ENCODE results near the gene BPIFB4.

The BPIFB4 gene

GRCh38 chr20:33062105-33062824, 17.2 kb upstream of the BPIFB4 start:
- no peak overlapping the region for H3K27ac ChIP-seq (ENCODE audit: low read length)

GRCh38 chr20:33062825-33063149, 16.7 kb upstream of the BPIFB4 start:
- Histone ChIP-seq H3K27ac (ENCODE audit: low read length) (no peak overlapping the region), H4K20me1 (ENCODE audit: insufficient read depth, low read length) (no peaks in the 10 kb centered on the region), H3K36me3 (replicated peaks; ENCODE audit: insufficient read depth, low read length) (no peaks in the 10 kb centered on the region), H3K27me3 (replicated peaks; ENCODE audit: insufficient read depth, low read length) (peaks cover 25% of the 10 kb centered on the region), H3F3A (ENCODE audit: insufficient read depth, low read length) (no peaks in the 10 kb centered on the region), H3K9me3 (replicated peaks; ENCODE audit: insufficient read depth, low read length) (no peaks in the 10 kb centered on the region), H3K4me3 (ENCODE audit: low read length) (no peak overlapping the region), H2AFZ (ENCODE audit: low read length) (no peak overlapping the region), H3K9ac (ENCODE audit: low read length) (no peak overlapping the region), H3K79me2 (ENCODE audit: low read length) (no peaks in the 10 kb centered on the region), H3K9me2 (replicated peaks; ENCODE audit: insufficient read depth, low read length) (no peaks in the 10 kb centered on the region), H3K4me2 (ENCODE audit: low read depth, low read length) (no peak overlapping the region), H3K4me1 (ENCODE audit: low read length) (no peaks in the 10 kb centered on the region)
- no peak for DNase-seq
- TF ChIP-seq CTCF (IDR thresholded peaks at IDR 0.05; ENCODE audit: low read length) (no peak), EZH2 (optimal IDR thresholded peaks at IDR 0.05; ENCODE audit: low read depth, low read length) (no peak), EZH2phosphoT487 (IDR thresholded peaks at IDR 0.05; ENCODE audit: low read length) (no peak)

More at GRCh38 chr20:33062105-33062824, 17.2 kb upstream of the BPIFB4 start:
- no peak overlapping the region for H3K4me2 ChIP-seq (ENCODE audit: low read depth, low read length)
- no peak overlapping the region for H3K9ac ChIP-seq (ENCODE audit: low read length)
- no peak for DNase-seq
- TF ChIP-seq EZH2 (optimal IDR thresholded peaks at IDR 0.05; ENCODE audit: low read depth, low read length) (no peak), CTCF (IDR thresholded peaks at IDR 0.05; ENCODE audit: low read length) (no peak), EZH2phosphoT487 (IDR thresholded peaks at IDR 0.05; ENCODE audit: low read length) (no peak)
- H2AFZ ChIP-seq (ENCODE audit: low read length), result no peak overlapping the region
- H3K9me2 ChIP-seq (replicated peaks; ENCODE audit: insufficient read depth, low read length), result no peaks in the 10 kb centered on the region
- H3K4me3 ChIP-seq (ENCODE audit: low read length), result no peak overlapping the region
- peaks cover 25% of the 10 kb centered on the region for H3K27me3 ChIP-seq (replicated peaks; ENCODE audit: insufficient read depth, low read length)
- no peaks in the 10 kb centered on the region for H3K79me2 ChIP-seq (ENCODE audit: low read length)
- H3K4me1 ChIP-seq (ENCODE audit: low read length), result no peaks in the 10 kb centered on the region
- no peaks in the 10 kb centered on the region for H3F3A ChIP-seq (ENCODE audit: insufficient read depth, low read length)
- no peaks in the 10 kb centered on the region for H4K20me1 ChIP-seq (ENCODE audit: insufficient read depth, low read length)
- H3K36me3 ChIP-seq (replicated peaks; ENCODE audit: insufficient read depth, low read length), result no peaks in the 10 kb centered on the region
- no peaks in the 10 kb centered on the region for H3K9me3 ChIP-seq (replicated peaks; ENCODE audit: insufficient read depth, low read length)

- Histone ChIP-seq H3K4me3 (ENCODE audit: low read length) (no peak overlapping the region), H3K9me2 (replicated peaks; ENCODE audit: insufficient read depth, low read length) (no peaks in the 10 kb centered on the region), H3K27ac (ENCODE audit: low read length) (no peak overlapping the region), H3K27me3 (replicated peaks; ENCODE audit: insufficient read depth, low read length) (peaks cover 25% of the 10 kb centered on the region), H2AFZ (ENCODE audit: low read length) (no peak overlapping the region), H4K20me1 (ENCODE audit: insufficient read depth, low read length) (no peaks in the 10 kb centered on the region), H3F3A (ENCODE audit: insufficient read depth, low read length) (no peaks in the 10 kb centered on the region), H3K9me3 (replicated peaks; ENCODE audit: insufficient read depth, low read length) (no peaks in the 10 kb centered on the region), H3K36me3 (replicated peaks; ENCODE audit: insufficient read depth, low read length) (no peaks in the 10 kb centered on the region), H3K9ac (ENCODE audit: low read length) (no peak overlapping the region), H3K79me2 (ENCODE audit: low read length) (no peaks in the 10 kb centered on the region), H3K4me1 (ENCODE audit: low read length) (no peaks in the 10 kb centered on the region), H3K4me2 (ENCODE audit: low read depth, low read length) (no peak overlapping the region)
- TF ChIP-seq EZH2 (optimal IDR thresholded peaks at IDR 0.05; ENCODE audit: low read depth, low read length), result no peak
- no peak for TF ChIP-seq EZH2phosphoT487 (IDR thresholded peaks at IDR 0.05; ENCODE audit: low read length)
- DNase-seq, result no peak
These were observed 16.2 kb upstream of the BPIFB4 start for GRCh38 chr20:33063271-33063670.

- Histone ChIP-seq H3K9me3 (replicated peaks; ENCODE audit: insufficient read depth, low read length) (no peaks in the 10 kb centered on the region), H4K20me1 (ENCODE audit: insufficient read depth, low read length) (no peaks in the 10 kb centered on the region), H3K36me3 (replicated peaks; ENCODE audit: insufficient read depth, low read length) (no peaks in the 10 kb centered on the region), H2AFZ (ENCODE audit: low read length) (no peak overlapping the region), H3K4me2 (ENCODE audit: low read depth, low read length) (no peak overlapping the region), H3F3A (ENCODE audit: insufficient read depth, low read length) (no peaks in the 10 kb centered on the region), H3K27me3 (replicated peaks; ENCODE audit: insufficient read depth, low read length) (peaks cover 29% of the 10 kb centered on the region), H3K4me1 (ENCODE audit: low read length) (no peaks in the 10 kb centered on the region), H3K79me2 (ENCODE audit: low read length) (no peaks in the 10 kb centered on the region), H3K9me2 (replicated peaks; ENCODE audit: insufficient read depth, low read length) (no peaks in the 10 kb centered on the region), H3K27ac (ENCODE audit: low read length) (no peak overlapping the region), H3K4me3 (ENCODE audit: low read length) (no peak overlapping the region), H3K9ac (ENCODE audit: low read length) (no peak overlapping the region)
- TF ChIP-seq EZH2phosphoT487 (IDR thresholded peaks at IDR 0.05; ENCODE audit: low read length), result no peak
- no peak for TF ChIP-seq EZH2 (optimal IDR thresholded peaks at IDR 0.05; ENCODE audit: low read depth, low read length)
- TF ChIP-seq CTCF (IDR thresholded peaks at IDR 0.05; ENCODE audit: low read length), result no peak
- no peak for DNase-seq
These were observed 14.7 kb upstream of the BPIFB4 start for GRCh38 chr20:33064572-33065287.
